B cell (primary cell): Measurements from ENCODE around the gene CTTN.

ENCODE experiments used
- CTCF ChIP-seq: fragments of 200-600 bp; IDR thresholded peaks from one replicate; pipeline ENCODE4 v1.8.0; 2022; ENCODE audit warnings: antibody characterized with exemption, mild to moderate bottlenecking
- EZH2 ChIP-seq: IDR thresholded peaks from 2 replicates; pipeline ENCODE4 v1.6.1; 2012; ENCODE audit warnings: borderline replicate concordance, low read depth, mild to moderate bottlenecking, moderate library complexity, low read length; ENCODE audit not compliant: insufficient read depth, poor library complexity, severe bottlenecking

GRCh38 chr11:70414341-70415100 is 16.2 kb downstream of the CTTN start:
- TF ChIP-seq CTCF = no peak
- TF ChIP-seq EZH2 = no peak
